ENCODE data around the gene ANXA2R. TPM values are rescaled to one million over a fixed set of nuclear protein-coding genes. Genes with fewer than 3 reads are reported as not detected.

ANXA2R gene
- total and polyA plus RNA-seq, 2 donors (not counting 1 experiment from before 2014, with no cell fraction given), result 19.3 to 50.4 TPM

- peak; percentile 95 for DNase-seq
- Mint-ChIP-seq H3K4me3 (peak overlapping the region; percentile 89), H3K4me1 (peaks cover 31% of the 10 kb centered on the region), H3K27ac (peak overlapping the region; percentile 98), H3K27me3 (no peaks in the 10 kb centered on the region), H3K9me3 (ENCODE audit: insufficient read depth) (no peaks in the 10 kb centered on the region)
- ATAC-seq (ENCODE audit: low read depth), result peak; percentile 58
- ChIA-PET POLR2A (interaction anchor here (1.0 to 6.3 kb wide), 11 partner anchors 10 to 476 kb away, joined by 3 to 184 read pairs (median 35); partner anchors contain the start of genes ANXA2R, HMGCS1, TMEM267 and ZNF131), CTCF (interaction anchor here (0.6 to 5.9 kb wide), 13 partner anchors 10 to 133 kb away, joined by 3 to 177 read pairs (median 20); partner anchors contain the start of gene ANXA2R)
- TF ChIP-seq CTCF (IDR thresholded peaks at IDR 0.05) (peak; percentile 36), EZH2 (IDR thresholded peaks at IDR 0.05; ENCODE audit: borderline replicate concordance, insufficient read depth, low read depth, low read length, poor library complexity, severe bottlenecking) (no peak)
- Histone ChIP-seq H3K4me2 (replicated peaks; ENCODE audit: low read depth, low read length, poor library complexity, severe bottlenecking) (peak overlapping the region; percentile 85), H3K4me3 (ENCODE audit: control extremely low read depth in 1 of 5, extremely low read depth in 1 of 5, insufficient read depth in 1 of 5, low read depth in 2 of 5, low read length in 4 of 5) (peak overlapping the region; percentile 69 to 99 (median 76)), H3K79me2 (ENCODE audit: control insufficient read depth, insufficient read depth, low read length) (peaks cover 16% of the 10 kb centered on the region), H3K36me3 (replicated peaks in 1 of 2; ENCODE audit: control extremely low read depth in 1 of 2, control insufficient read depth in 1 of 2, extremely low read depth in 1 of 2, insufficient read depth in 2 of 2, low read length in 1 of 2) (no peaks in the 10 kb centered on the region), H3K27me3 (replicated peaks in 1 of 4; ENCODE audit: control extremely low read depth in 1 of 4, control insufficient read depth in 3 of 4, insufficient read depth in 4 of 4, low read length in 3 of 4) (no peaks in the 10 kb centered on the region), H4K20me1 (ENCODE audit: control insufficient read depth, insufficient read depth, low read length, poor library complexity, severe bottlenecking) (no peaks in the 10 kb centered on the region), H3K9me3 (ENCODE audit: control extremely low read depth in 1 of 3, control insufficient read depth in 2 of 3, insufficient read depth in 1 of 3, low read length in 2 of 3) (no peaks in the 10 kb centered on the region), H3K9ac (ENCODE audit: low read length) (peak overlapping the region; percentile 78), H2AFZ (ENCODE audit: insufficient read depth, low read depth, low read length, poor library complexity, severe bottlenecking) (peak overlapping the region; percentile 88), H3K4me1 (ENCODE audit: control insufficient read depth in 2 of 2, insufficient read depth in 2 of 2, low read length in 2 of 2) (peaks cover 20 to 38% of the 10 kb centered on the region in 2 donors), H3K27ac (ENCODE audit: low read length in 2 of 2) (peak overlapping the region; percentile 83 to 97)
- intact Hi-C loops (cut with micrococcal nuclease), result loop anchor here (1.0 to 2.0 kb wide), 6 partner anchors 9 to 305 kb away; partner anchors contain the start of genes ANXA2R, HMGCS1 and ZNF131
- 3% methylated on average over 30 of the region's 35 CpGs for WGBS (ENCODE audit: insufficient coverage)
Measured at GRCh38 chr5:43008363-43009153, 31.6 kb downstream of the ANXA2R start.
